ENCODE data around the gene DDX4. TPM values are rescaled to one million over a fixed set of nuclear protein-coding genes. Genes with fewer than 3 reads are reported as not detected.

DDX4 gene
- not detected in 2 replicates for total RNA-seq (2021)
- percentile 6 among the genes with signal in this experiment for Bru-seq, nascent RNA
- BruChase-seq, experiment 1, labeled RNA remaining after a 2-hour chase, result percentile 12 among the genes with signal in this experiment
- BruChase-seq, experiment 2, labeled RNA remaining after a 6-hour chase, result percentile 6 among the genes with signal in this experiment
- long read RNA-seq, result 0 reads

GRCh38 chr5:55737793-55738192 is at the start of gene DDX4:
Gene DDX4 (plus strand): TSS chr5:55738061. CDS start chr5:55738964, 903 bp downstream.
- POLR2A ChIA-PET (ENCODE audit: low non-redundant PET), result no interaction called here
- no peaks in the 10 kb centered on the region for H3K27me3 ChIP-seq (replicated peaks; ENCODE audit: insufficient read depth, low read depth, low read length, poor library complexity)
- no peak within 1 kb of the TSS for H3K27ac ChIP-seq (ENCODE audit: low read depth, low read length, poor library complexity, severe bottlenecking)
- intact Hi-C loops (cut with micrococcal nuclease; ENCODE audit: unreplicated experiment), result no loop called here
- CTCF ChIA-PET, result no interaction called here
- no TSS peak for BruUV-seq (replicated peaks)
- DNase-seq (ENCODE audit: low spot score), result no peak
- TF ChIP-seq EZH2 (IDR thresholded peaks at IDR 0.05; ENCODE audit: borderline replicate concordance, low read depth, low read length, poor library complexity, severe bottlenecking) (no peak), CTCF (conservative IDR thresholded peaks at IDR 0.05; ENCODE audit: low read depth, low read length) (no peak)
- no peaks in the 10 kb centered on the region for H3K4me1 ChIP-seq (ENCODE audit: insufficient read depth, low read length, poor library complexity, severe bottlenecking)
- no peaks in the 10 kb centered on the region for H3K9me3 ChIP-seq (ENCODE audit: low read depth, low read length, poor library complexity, severe bottlenecking)
- H3K4me3 ChIP-seq (ENCODE audit: low read depth, low read length, poor library complexity, severe bottlenecking), result no peak within 1 kb of the TSS
- no peaks in the 10 kb centered on the region for H3K36me3 ChIP-seq (ENCODE audit: insufficient read depth, low read length, poor library complexity, severe bottlenecking)

GRCh38 chr5:55691265-55692105 is 46.4 kb upstream of the DDX4 start:
- no TSS peak for BruUV-seq (replicated peaks)
- Histone ChIP-seq H3K36me3 (ENCODE audit: insufficient read depth, low read length, poor library complexity, severe bottlenecking) (no peaks in the 10 kb centered on the region), H3K4me1 (ENCODE audit: insufficient read depth, low read length, poor library complexity, severe bottlenecking) (no peaks in the 10 kb centered on the region), H3K9me3 (ENCODE audit: low read depth, low read length, poor library complexity, severe bottlenecking) (no peaks in the 10 kb centered on the region), H3K4me3 (ENCODE audit: low read depth, low read length, poor library complexity, severe bottlenecking) (no peak overlapping the region), H3K27me3 (replicated peaks; ENCODE audit: insufficient read depth, low read depth, low read length, poor library complexity) (no peaks in the 10 kb centered on the region), H3K27ac (ENCODE audit: low read depth, low read length, poor library complexity, severe bottlenecking) (no peak overlapping the region)
- ChIA-PET CTCF (interaction anchor here (1.1 to 1.4 kb wide), 4 partner anchors 285 to 519 kb away, joined by 3 to 6 read pairs (median 4); no protein-coding TSS in a partner anchor), POLR2A (ENCODE audit: low non-redundant PET) (interaction anchor here (0.6 kb wide), 1 partner anchor 319 kb away, joined by 3 read pairs; no protein-coding TSS in a partner anchor)
- TF ChIP-seq EZH2 (IDR thresholded peaks at IDR 0.05; ENCODE audit: borderline replicate concordance, low read depth, low read length, poor library complexity, severe bottlenecking), result no peak
- TF ChIP-seq CTCF (conservative IDR thresholded peaks at IDR 0.05; ENCODE audit: low read depth, low read length), result peak; percentile 74
- DNase-seq (ENCODE audit: low spot score), result peak; percentile 77
- intact Hi-C loops (cut with micrococcal nuclease; ENCODE audit: unreplicated experiment), result loop anchor here (2.0 to 5.0 kb wide), 5 partner anchors 285 to 519 kb away; partner anchors contain the start of genes CDC20B and MCIDAS

GRCh38 chr5:55692106-55692417 is 45.8 kb upstream of the DDX4 start:
- Histone ChIP-seq H3K4me1 (ENCODE audit: insufficient read depth, low read length, poor library complexity, severe bottlenecking) (no peaks in the 10 kb centered on the region), H3K27me3 (replicated peaks; ENCODE audit: insufficient read depth, low read depth, low read length, poor library complexity) (no peaks in the 10 kb centered on the region), H3K36me3 (ENCODE audit: insufficient read depth, low read length, poor library complexity, severe bottlenecking) (no peaks in the 10 kb centered on the region), H3K9me3 (ENCODE audit: low read depth, low read length, poor library complexity, severe bottlenecking) (no peaks in the 10 kb centered on the region), H3K4me3 (ENCODE audit: low read depth, low read length, poor library complexity, severe bottlenecking) (no peak overlapping the region), H3K27ac (ENCODE audit: low read depth, low read length, poor library complexity, severe bottlenecking) (no peak overlapping the region)
- BruUV-seq (replicated peaks), result no TSS peak
- POLR2A ChIA-PET (ENCODE audit: low non-redundant PET), result interaction anchor here (0.6 kb wide), 1 partner anchor 318 kb away, joined by 3 read pairs; no protein-coding TSS in a partner anchor
- 0 out of 2 replicates have a peak, but pooled peaks have one; percentile 3 for TF ChIP-seq CTCF (conservative IDR thresholded peaks at IDR 0.05; ENCODE audit: low read depth, low read length)
- TF ChIP-seq EZH2 (IDR thresholded peaks at IDR 0.05; ENCODE audit: borderline replicate concordance, low read depth, low read length, poor library complexity, severe bottlenecking), result no peak
- DNase-seq (ENCODE audit: low spot score), result no peak
- CTCF ChIA-PET, result interaction anchor here (1.0 to 1.4 kb wide), 5 partner anchors 286 to 521 kb away, joined by 3 to 6 read pairs (median 3); no protein-coding TSS in a partner anchor
- intact Hi-C loops (cut with micrococcal nuclease; ENCODE audit: unreplicated experiment), result loop anchor here (2.0 to 5.0 kb wide), 5 partner anchors 285 to 519 kb away; partner anchors contain the start of genes CDC20B and MCIDAS

All from A673 (cell line).